ENCODE results near the gene YIPF5.

Gene YIPF5

GRCh38 chr5:144133050-144133633 is 37.3 kb downstream of the YIPF5 start:
- H3K4me3 ChIP-seq (ENCODE audit: low read length), result no peak overlapping the region
- no peak for DNase-seq (ENCODE audit: low read depth, low spot score)

- DNase-seq (ENCODE audit: low read depth, low spot score), result no peak
- H3K4me3 ChIP-seq (ENCODE audit: low read length), result no peak overlapping the region
Measured at GRCh38 chr5:144131261-144131660, 39.2 kb downstream of the YIPF5 start.

GRCh38 chr5:144130306-144130705 is 40.2 kb downstream of the YIPF5 start:
- H3K4me3 ChIP-seq (ENCODE audit: low read length), result no peak overlapping the region
- no peak for DNase-seq (ENCODE audit: low read depth, low spot score)

GRCh38 chr5:144128844-144129243 is 41.6 kb downstream of the YIPF5 start:
- DNase-seq (ENCODE audit: low read depth, low spot score), result no peak
- H3K4me3 ChIP-seq (ENCODE audit: low read length), result no peak overlapping the region

- H3K4me3 ChIP-seq (ENCODE audit: low read length), result no peak overlapping the region
- DNase-seq (ENCODE audit: low read depth, low spot score), result no peak
Measured at GRCh38 chr5:144126707-144127106, 43.8 kb downstream of the YIPF5 start.

- no peak for DNase-seq (ENCODE audit: low read depth, low spot score)
- H3K4me3 ChIP-seq (ENCODE audit: low read length), result no peak overlapping the region
Measured at GRCh38 chr5:144125163-144125726, 45.2 kb downstream of the YIPF5 start.

- DNase-seq (ENCODE audit: low read depth, low spot score), result no peak
- H3K4me3 ChIP-seq (ENCODE audit: low read length), result no peak overlapping the region
Measured at GRCh38 chr5:144122641-144123040, 47.8 kb downstream of the YIPF5 start.

- DNase-seq (ENCODE audit: low read depth, low spot score), result no peak
- H3K4me3 ChIP-seq (ENCODE audit: low read length), result no peak overlapping the region
Measured at GRCh38 chr5:144122081-144122480, 48.4 kb downstream of the YIPF5 start.

- no peak for DNase-seq (ENCODE audit: low read depth, low spot score)
- no peak overlapping the region for H3K4me3 ChIP-seq (ENCODE audit: low read length)
Measured at GRCh38 chr5:144121577-144121976, 48.9 kb downstream of the YIPF5 start.

GRCh38 chr5:144120661-144121180 is 49.7 kb downstream of the YIPF5 start:
- H3K4me3 ChIP-seq (ENCODE audit: low read length), result no peak overlapping the region

GRCh38 chr5:144117412-144117811 is 53.0 kb downstream of the YIPF5 start:
- H3K4me3 ChIP-seq (ENCODE audit: low read length), result no peak overlapping the region
- no peak for DNase-seq (ENCODE audit: low read depth, low spot score)

More at GRCh38 chr5:144120661-144121180, 49.7 kb downstream of the YIPF5 start:
- no peak for DNase-seq (ENCODE audit: low read depth, low spot score)

GRCh38 chr5:144114571-144114970 is 55.9 kb downstream of the YIPF5 start:
- H3K4me3 ChIP-seq (ENCODE audit: low read length), result no peak overlapping the region
- no peak for DNase-seq (ENCODE audit: low read depth, low spot score)
